H1 (cell line): ENCODE data around the gene LOC101059915.

Experiments
- CTCF ChIA-PET: fragments of 300-600 bp; sonication (Branson Sonifier 250); formaldehyde crosslinking; loops from one replicate; lab custom pipeline; 2021; ENCODE audit not compliant: partially characterized antibody; lab: Charles Lee
- POLR2A ChIA-PET: fragments of 300-600 bp; sonication (Branson Sonifier 250); formaldehyde crosslinking; loops from one replicate; lab custom pipeline; 2021; ENCODE audit warnings: inconsistent platforms; ENCODE audit not compliant: partially characterized antibody; lab: Charles Lee
- DNase-seq, 2 experiments: peaks; one replicate each; pipeline versions ENCODE4 v3.0.0 to v3.0.0-alpha.2; 2010 to 2022; ENCODE audit warnings: low spot score in 2 of 2, low read depth in 1 of 2, mixed read lengths in 1 of 2
- FAIRE-seq: peaks from 2 replicates; lab custom pipeline; 2011; peaks lifted over from hg19 to GRCh38; lab: Jason Lieb, UNC
- H2AFZ ChIP-seq: 2 replicates; pipeline ENCODE4 v1.8.1; 2012; ENCODE audit warnings: low read length, inconsistent platforms
- H2AK5ac ChIP-seq: 2 replicates; pipeline ENCODE4 v1.6.1; 2013; ENCODE audit warnings: low read depth, low read length
- H2BK120ac ChIP-seq: replicated peaks from 2 replicates; pipeline ENCODE3; 2013; ENCODE audit warnings: low read depth, low read length, inconsistent platforms
- H2BK12ac ChIP-seq: 2 replicates; pipeline ENCODE4 v1.6.1; 2013; ENCODE audit warnings: low read depth, low read length
- H2BK15ac ChIP-seq: 2 replicates; pipeline ENCODE4 v1.6.1; 2013; ENCODE audit warnings: low read length
- H2BK20ac ChIP-seq: 2 replicates; pipeline ENCODE4 v1.6.1; 2013; ENCODE audit warnings: low read length
- H2BK5ac ChIP-seq: 2 replicates; pipeline ENCODE4 v1.6.1; 2013; ENCODE audit warnings: low read depth, low read length
- H3K14ac ChIP-seq: 2 replicates; pipeline ENCODE4 v1.6.1; 2013; ENCODE audit warnings: inconsistent platforms; ENCODE audit not compliant: insufficient read length
- H3K18ac ChIP-seq: 2 replicates; pipeline ENCODE4 v1.6.1; 2013; ENCODE audit warnings: low read length; ENCODE audit errors: extremely low read depth
- H3K23ac ChIP-seq: 2 replicates; pipeline ENCODE4 v1.6.1; 2013; ENCODE audit warnings: inconsistent platforms; ENCODE audit not compliant: insufficient read length
- H3K23me2 ChIP-seq: 2 replicates; pipeline ENCODE4 v1.6.1; 2013; ENCODE audit warnings: low read depth, low read length
- H3K27ac ChIP-seq: 2 replicates; pipeline ENCODE4 v1.6.1; 2011; ENCODE audit warnings: low read depth, low read length, inconsistent platforms
- H3K27me3 ChIP-seq, 4 experiments: replicated peaks in 1 of 4; 1 replicate in 1 of 4; 2 replicates in 3 of 4; pipeline versions ENCODE4 v1.6.1 to v1.8.1; 2011 to 2013; ENCODE audit warnings: low read length in 3 of 4, mild to moderate bottlenecking in 3 of 4, inconsistent platforms in 2 of 4, mixed read lengths in 2 of 4, moderate library complexity in 1 of 4; ENCODE audit not compliant: control insufficient read depth in 3 of 4, insufficient read depth in 3 of 4; ENCODE audit errors: extremely low read depth in 1 of 4
- H3K36me3 ChIP-seq, 4 experiments: 2 replicates each; pipeline versions ENCODE4 v1.6.1 to v1.8.1; 2011 to 2013; ENCODE audit warnings: mild to moderate bottlenecking in 4 of 4, low read length in 3 of 4, moderate library complexity in 2 of 4, control low read depth in 1 of 4, inconsistent platforms in 1 of 4; ENCODE audit not compliant: insufficient read depth in 4 of 4, control insufficient read depth in 2 of 4
- H3K4ac ChIP-seq: replicated peaks from 2 replicates; pipeline ENCODE3; 2013; ENCODE audit warnings: low read length, low read depth, mixed read lengths, inconsistent platforms; ENCODE audit not compliant: insufficient read length
- H3K4me1 ChIP-seq, 4 experiments: replicated peaks in 1 of 4; 1 replicate in 1 of 4; 2 replicates in 3 of 4; pipeline versions ENCODE4 v1.6.1 to v1.8.1; 2011 to 2013; ENCODE audit warnings: low read length in 3 of 4, inconsistent platforms in 2 of 4, mixed read lengths in 1 of 4; ENCODE audit not compliant: insufficient read depth in 4 of 4, control insufficient read depth in 3 of 4
- H3K4me2 ChIP-seq, 2 experiments: 2 replicates each; pipeline versions ENCODE4 v1.6.1 to v1.8.1; 2011 to 2013; ENCODE audit warnings: low read depth in 2 of 2, low read length in 2 of 2, control low read depth in 1 of 2, inconsistent platforms in 1 of 2, mild to moderate bottlenecking in 1 of 2; ENCODE audit not compliant: insufficient read depth in 1 of 2
- H3K4me3 ChIP-seq, 4 experiments: fragments of 200-600, 300-600 bp in 1 of 4; sonication (generic), shearing (Covaris generic), sonication (Bioruptor Twin) in 1 of 4; 2 replicates each; pipeline versions ENCODE4 v1.5.1 to v1.8.1; 2011 to 2016; ENCODE audit warnings: low read length in 4 of 4, low read depth in 3 of 4, control low read depth in 2 of 4, inconsistent platforms in 2 of 4, mild to moderate bottlenecking in 2 of 4, mixed read lengths in 1 of 4, moderate library complexity in 1 of 4; ENCODE audit not compliant: insufficient read depth in 2 of 4; ENCODE audit errors: extremely low read depth in 1 of 4
- H3K56ac ChIP-seq: replicated peaks from 2 replicates; pipeline ENCODE3; 2013; ENCODE audit warnings: low read depth, mild to moderate bottlenecking, mixed read lengths, low read length, inconsistent platforms; ENCODE audit not compliant: insufficient read length
- H3K79me1 ChIP-seq: 2 replicates; pipeline ENCODE4 v1.6.1; 2013; ENCODE audit warnings: low read depth, low read length, control low read depth
- H3K79me2 ChIP-seq, 2 experiments: 2 replicates each; pipeline versions ENCODE4 v1.6.1 to v1.8.1; 2012 to 2013; ENCODE audit warnings: low read length in 2 of 2, mild to moderate bottlenecking in 2 of 2, inconsistent platforms in 1 of 2; ENCODE audit not compliant: insufficient read depth in 2 of 2, control insufficient read depth in 1 of 2
- H3K9ac ChIP-seq, 4 experiments: replicated peaks in 1 of 4; 1 replicate in 1 of 4; 2 replicates in 3 of 4; pipeline versions ENCODE4 v1.6.1 to v1.8.1; 2011 to 2013; ENCODE audit warnings: low read depth in 3 of 4, low read length in 3 of 4, control low read depth in 2 of 4, mild to moderate bottlenecking in 2 of 4, moderate library complexity in 2 of 4, inconsistent platforms in 1 of 4; ENCODE audit errors: extremely low read depth in 1 of 4
- H3K9me3 ChIP-seq, 2 experiments: 2 replicates each; pipeline versions ENCODE4 v1.6.1 to v1.8.1; 2012 to 2013; ENCODE audit warnings: mild to moderate bottlenecking in 2 of 2, moderate library complexity in 2 of 2, control low read depth in 1 of 2, inconsistent platforms in 1 of 2, low read depth in 1 of 2, low read length in 1 of 2, mixed read lengths in 1 of 2; ENCODE audit not compliant: insufficient read depth in 2 of 2
- H4K20me1 ChIP-seq, 2 experiments: replicated peaks in 1 of 2; 2 replicates each; pipeline versions ENCODE3 to v1.8.1; 2011 to 2013; ENCODE audit warnings: inconsistent platforms in 2 of 2, low read length in 2 of 2, mild to moderate bottlenecking in 1 of 2; ENCODE audit not compliant: insufficient read depth in 2 of 2, control insufficient read depth in 1 of 2
- H4K5ac ChIP-seq: 2 replicates; pipeline ENCODE4 v1.6.1; 2013; ENCODE audit warnings: low read length, low read depth, mixed read lengths, inconsistent platforms; ENCODE audit not compliant: insufficient read length
- H4K8ac ChIP-seq: 2 replicates; pipeline ENCODE4 v1.8.0; 2013; ENCODE audit warnings: mild to moderate bottlenecking, moderate library complexity, low read length, inconsistent platforms; ENCODE audit not compliant: insufficient read depth; ENCODE audit errors: extremely low read depth
- H4K91ac ChIP-seq: replicated peaks from 2 replicates; pipeline ENCODE3; 2013; ENCODE audit warnings: low read length, mixed read lengths, inconsistent platforms; ENCODE audit not compliant: insufficient read length
- ASH2L ChIP-seq: fragments of 200-600, 300-600 bp; sonication (generic); IDR thresholded peaks from one replicate; pipeline ENCODE4 v1.7.1; 2017; ENCODE audit warnings: low read length
- CBX5 ChIP-seq: fragments of 300-800, 300-1000 bp; sonication (generic); IDR thresholded peaks from 2 replicates; pipeline ENCODE4 v1.7.1; 2016; ENCODE audit warnings: antibody characterized with exemption, low read length, low read depth
- CEBPB ChIP-seq: IDR thresholded peaks from 2 replicates; pipeline ENCODE4 v1.6.1; 2012; ENCODE audit warnings: low read depth, low read length
- CHD1 ChIP-seq: IDR thresholded peaks from 2 replicates; pipeline ENCODE4 v1.6.1; 2012; ENCODE audit warnings: low read depth, low read length, improper control_type of control experiment
- CTBP2 ChIP-seq: IDR thresholded peaks from 2 replicates; pipeline ENCODE4 v1.7.0; 2011; ENCODE audit warnings: borderline replicate concordance, mild to moderate bottlenecking, moderate library complexity, mixed read lengths, low read length; ENCODE audit not compliant: insufficient read depth, insufficient read length
- EZH2 ChIP-seq: fragments of 200-600 bp; sonication (generic); IDR thresholded peaks from 2 replicates; pipeline ENCODE4 v1.7.1; 2012; ENCODE audit warnings: low read depth, mild to moderate bottlenecking, moderate library complexity, low read length, inconsistent platforms; ENCODE audit not compliant: severe bottlenecking
- NRF1 ChIP-seq: IDR thresholded peaks from 2 replicates; pipeline ENCODE4 v1.6.1; 2011; ENCODE audit warnings: mild to moderate bottlenecking, low read depth, low read length, improper control_type of control experiment
- POU5F1 ChIP-seq: IDR thresholded peaks from 2 replicates; pipeline ENCODE4 v1.6.1; 2011; ENCODE audit warnings: low read depth, mild to moderate bottlenecking, low read length, moderate library complexity
- RAD21 ChIP-seq, 2 experiments: IDR thresholded peaks in 1 of 2; conservative IDR thresholded peaks in 1 of 2; 2 replicates each; pipeline ENCODE4 v1.6.1; 2011; ENCODE audit warnings: low read depth in 2 of 2, low read length in 2 of 2, improper control_type of control experiment in 1 of 2, inconsistent platforms in 1 of 2, mild to moderate bottlenecking in 1 of 2, moderate library complexity in 1 of 2
- TEAD4 ChIP-seq: IDR thresholded peaks from 2 replicates; pipeline ENCODE4 v1.6.1; 2012; ENCODE audit warnings: low read depth, low read length, inconsistent platforms, mixed read lengths
- YY1 ChIP-seq: IDR thresholded peaks from 2 replicates; pipeline ENCODE4 v1.6.1; 2011; ENCODE audit warnings: low read depth, mild to moderate bottlenecking, low read length
- WGBS, 2 experiments: shearing (Covaris generic) in 1 of 2; methylation state at CpG; one replicate each; pipeline versions ENCODE4 v1.1.6 to v1.1.7; 2013 to 2015; ENCODE audit warnings: low lambda C conversion rate in 2 of 2, mixed read lengths in 2 of 2, inconsistent platforms in 1 of 2, low coverage in 1 of 2, missing lambda C conversion rate in 1 of 2; ENCODE audit not compliant: insufficient replicate concordance in 2 of 2, insufficient coverage in 1 of 2, insufficient read length in 1 of 2; ENCODE audit errors: extremely low coverage in 1 of 2, missing lambda C conversion rate in 1 of 2; 5-methylcytosine and 5-hydroxymethylcytosine counted together
- TF ChIP-seq, protein P1 (sequence below): IDR thresholded peaks from 2 replicates; pipeline ENCODE4 v1.6.1; 2012; ENCODE audit warnings: inconsistent platforms

The LOC101059915 gene

DNA sequence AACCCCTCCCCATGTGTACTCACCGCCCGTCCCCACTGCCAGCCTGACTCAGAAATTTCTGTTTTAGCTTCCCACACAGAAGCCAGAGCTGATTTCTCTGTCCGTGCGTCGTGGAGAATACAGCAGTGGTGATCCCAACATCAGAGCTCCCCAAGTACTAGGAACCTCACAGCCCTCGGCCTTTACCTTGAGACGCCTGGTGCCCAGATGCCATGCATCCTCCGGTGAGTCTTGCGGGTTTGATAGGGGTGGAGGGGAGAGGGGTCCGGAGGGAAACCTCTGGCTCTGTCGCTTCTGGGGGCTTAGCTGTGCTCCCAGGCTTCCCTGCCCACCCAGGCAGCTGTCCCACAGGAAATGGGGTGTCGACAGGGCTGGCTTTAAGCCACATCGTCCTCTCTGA lies 2.1 kb downstream of the LOC101059915 start:
- H2BK12ac ChIP-seq: no peak overlapping the region
- no peak overlapping the region for H3K4ac ChIP-seq
- no peak overlapping the region for H3K9ac ChIP-seq
- FAIRE-seq: no peak
- no peak overlapping the region for H4K91ac ChIP-seq
- H3K9me3 ChIP-seq: no peaks in the 10 kb centered on the region
- no peak overlapping the region for H2BK15ac ChIP-seq
- no peaks in the 10 kb centered on the region for H3K23me2 ChIP-seq
- WGBS, 2 experiments: 92% methylated on average over 2 of the region's 13 CpGs; no CpG with 5 or more reads in 1 of the 2 experiments
- ChIA-PET CTCF (interaction anchor here (1.0 kb wide), 1 partner anchor 120 kb away, joined by 3 read pairs; no protein-coding TSS in a partner anchor), POLR2A (no interaction called here)
- no peak overlapping the region for H4K8ac ChIP-seq
- no peaks in the 10 kb centered on the region for H3K4me1 ChIP-seq
- H3K27me3 ChIP-seq: no peaks in the 10 kb centered on the region
- no peak overlapping the region for H3K18ac ChIP-seq
- H3K36me3 ChIP-seq: no peaks in the 10 kb centered on the region
- H2AK5ac ChIP-seq: no peak overlapping the region
- no peaks in the 10 kb centered on the region for H4K20me1 ChIP-seq
- no peak overlapping the region for H3K4me2 ChIP-seq
- H2AFZ ChIP-seq: no peak overlapping the region
- H3K79me1 ChIP-seq: no peaks in the 10 kb centered on the region
- no peak overlapping the region for H3K4me3 ChIP-seq
- no peak overlapping the region for H2BK5ac ChIP-seq
- H2BK120ac ChIP-seq: no peak overlapping the region
- H3K14ac ChIP-seq: no peak overlapping the region
- no peak for DNase-seq
- no peak overlapping the region for H3K23ac ChIP-seq
- no peak overlapping the region for H4K5ac ChIP-seq
- H2BK20ac ChIP-seq: no peak overlapping the region
- no peak overlapping the region for H3K27ac ChIP-seq
- H3K79me2 ChIP-seq: no peaks in the 10 kb centered on the region
- H3K56ac ChIP-seq: no peak overlapping the region
- TF ChIP-seq CBX5: no peak
- no peak for TF ChIP-seq ASH2L
- no peak for TF ChIP-seq NRF1
- no peak for TF ChIP-seq RAD21 (IDR thresholded peaks at IDR 0.05 in 1 of 2, conservative IDR thresholded peaks at IDR 0.05 in 1 of 2; ENCODE audit: low read depth in 2 of 2, low read length in 2 of 2)
- no peak for TF ChIP-seq YY1
- TF ChIP-seq, protein P1, sequence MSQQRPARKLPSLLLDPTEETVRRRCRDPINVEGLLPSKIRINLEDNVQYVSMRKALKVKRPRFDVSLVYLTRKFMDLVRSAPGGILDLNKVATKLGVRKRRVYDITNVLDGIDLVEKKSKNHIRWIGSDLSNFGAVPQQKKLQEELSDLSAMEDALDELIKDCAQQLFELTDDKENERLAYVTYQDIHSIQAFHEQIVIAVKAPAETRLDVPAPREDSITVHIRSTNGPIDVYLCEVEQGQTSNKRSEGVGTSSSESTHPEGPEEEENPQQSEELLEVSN: no peak
- no peak for TF ChIP-seq EZH2
- TF ChIP-seq POU5F1: no peak
- TF ChIP-seq CEBPB: no peak
- no peak for TF ChIP-seq CTBP2
- no peak for TF ChIP-seq CHD1
- TF ChIP-seq TEAD4: no peak
